ENCODE data around the gene CADM2.

GRCh38 chr3:85364296-85364909 is 405.6 kb downstream of the CADM2 start:
- no peak for TF ChIP-seq CTCF (IDR thresholded peaks at IDR 0.05)
- TF ChIP-seq POLR2A (IDR thresholded peaks at IDR 0.05), result no peak
